Gastrocnemius medialis (tissue), 4 donors: Measurements from ENCODE around the gene SGPP2. TPM values are rescaled to one million over a fixed set of nuclear protein-coding genes. Genes with fewer than 3 reads are reported as not detected.

ENCODE experiments used
- ATAC-seq, 2 donors: fragments of 150-250 bp; one replicate each; pipeline ENCODE4 v1.9.1; 2016
- DNase-seq, 2 donors: peaks; one replicate each; pipeline ENCODE4 v3.0.0-alpha.2; 2019
- H3K27ac ChIP-seq, 4 donors: fragments of 200-600 bp; sonication (generic); 1 replicate in 1 of 4; 2 replicates in 3 of 4; pipeline ENCODE4 v1.5.1; 2016 to 2018; ENCODE audit warnings: mild to moderate bottlenecking in 2 of 4, moderate library complexity in 1 of 4
- H3K27me3 ChIP-seq, 3 donors: fragments of 200-600 bp; sonication (generic) in 2 of 3; 1 replicate in 1 of 3; 2 replicates in 2 of 3; pipeline versions ENCODE4 v1.5.1 to v1.6.0; 2016 to 2019; ENCODE audit warnings: mild to moderate bottlenecking in 1 of 3, moderate library complexity in 1 of 3
- H3K36me3 ChIP-seq, 2 donors: fragments of 200-600 bp; sonication (generic) in 1 of 2; one replicate each; pipeline ENCODE4 v1.5.1; 2017 to 2018
- H3K4me1 ChIP-seq, 2 donors: fragments of 200-600 bp; sonication (generic) in 1 of 2; one replicate each; pipeline ENCODE4 v1.5.1; 2016 to 2017; ENCODE audit warnings: mild to moderate bottlenecking in 2 of 2
- H3K4me3 ChIP-seq, 4 donors: fragments of 200-600 bp; sonication (generic) in 3 of 4; 1 replicate in 1 of 4; 2 replicates in 3 of 4; pipeline ENCODE4 v1.5.1; 2016 to 2019; ENCODE audit warnings: mild to moderate bottlenecking in 2 of 4
- H3K9me3 ChIP-seq, 3 donors: fragments of 200-600 bp; sonication (generic) in 2 of 3; 1 replicate in 1 of 3; 2 replicates in 2 of 3; pipeline ENCODE4 v1.5.1; 2016 to 2019
- CTCF ChIP-seq, 5 experiments: fragments of 450-650 bp in 3 of 5; fragments of 200-600 bp in 2 of 5; sonication (generic) in 2 of 5; IDR thresholded peaks in 4 of 5; conservative IDR thresholded peaks in 1 of 5; 1 replicate in 4 of 5; 2 replicates in 1 of 5; pipeline ENCODE4 v1.5.1; 2016 to 2019; ENCODE audit warnings: antibody characterized with exemption in 5 of 5, mild to moderate bottlenecking in 3 of 5, moderate library complexity in 3 of 5
- POLR2A ChIP-seq, 2 donors: fragments of 450-650 bp; IDR thresholded peaks; one replicate each; pipeline ENCODE4 v1.6.1; 2017; ENCODE audit warnings: antibody characterized with exemption in 2 of 2, mild to moderate bottlenecking in 2 of 2, moderate library complexity in 2 of 2
- in situ Hi-C, 4 donors: fragments of 200-750 bp; cut with MboI; loops; one replicate each; pipeline versions ENCODE4 v1.15.0 to v1.8.0; 2017; ENCODE audit warnings: low sequenced_read_pairs in 4 of 4
- intact Hi-C: fragments of 100-400 bp; cut with DNase I; formaldehyde crosslinking; loops from one replicate; pipeline ENCODE4 v1.15.1; 2023; ENCODE audit warnings: low total_unique reads
- total RNA-seq, 4 donors: library from RNA; depleted of rRNA; stranded (reverse); fragments of >200 nt; gene quantifications; one replicate each; pipeline versions ENCODE4 v1.1.0 to v1.2.3, GENCODE V29; 2016

Gene SGPP2
- total RNA-seq, 4 donors from 2014 or later = 0.17 to 0.59 (median 0.31) TPM; not detected in 1

DNA sequence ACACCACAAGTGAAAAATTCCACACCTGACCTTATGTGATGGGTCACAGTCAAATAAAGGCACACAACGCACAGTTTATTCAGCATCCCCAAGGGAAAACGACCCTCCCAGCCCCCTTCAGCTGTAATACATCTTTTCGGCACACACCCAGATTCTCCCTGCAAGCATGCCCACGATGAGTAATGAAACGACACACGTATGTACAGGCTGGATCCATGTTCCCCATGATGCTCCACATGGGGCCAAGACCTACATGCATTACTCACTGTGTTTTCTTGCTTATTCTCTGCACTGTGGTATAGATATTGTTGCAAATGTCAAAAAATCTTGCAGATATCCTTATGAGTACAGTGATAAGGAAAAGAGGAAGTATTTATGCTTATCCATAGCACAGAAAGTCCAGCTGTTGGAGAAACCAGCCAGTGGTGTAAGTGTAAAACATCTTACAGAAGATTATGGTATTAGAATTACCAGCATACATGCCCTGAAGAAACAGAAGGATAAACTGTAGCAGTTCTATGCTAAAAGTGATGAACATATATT is 32.5 kb upstream of the SGPP2 start:
- ATAC-seq = no peak
- Histone ChIP-seq H3K27ac (no peak overlapping the region), H3K36me3 (no peaks in the 10 kb centered on the region), H3K9me3 (no peaks in the 10 kb centered on the region), H3K4me3 (no peak overlapping the region), H3K4me1 (no peaks in the 10 kb centered on the region), H3K27me3 (no peaks in the 10 kb centered on the region)
- no peak for DNase-seq
- in situ Hi-C loops (no loop called here), intact Hi-C loops (no loop called here)
- no peak for TF ChIP-seq CTCF (IDR thresholded peaks at IDR 0.05 in 4 of 5, conservative IDR thresholded peaks at IDR 0.05 in 1 of 5)
- no peak for TF ChIP-seq POLR2A (IDR thresholded peaks at IDR 0.05)

DNA sequence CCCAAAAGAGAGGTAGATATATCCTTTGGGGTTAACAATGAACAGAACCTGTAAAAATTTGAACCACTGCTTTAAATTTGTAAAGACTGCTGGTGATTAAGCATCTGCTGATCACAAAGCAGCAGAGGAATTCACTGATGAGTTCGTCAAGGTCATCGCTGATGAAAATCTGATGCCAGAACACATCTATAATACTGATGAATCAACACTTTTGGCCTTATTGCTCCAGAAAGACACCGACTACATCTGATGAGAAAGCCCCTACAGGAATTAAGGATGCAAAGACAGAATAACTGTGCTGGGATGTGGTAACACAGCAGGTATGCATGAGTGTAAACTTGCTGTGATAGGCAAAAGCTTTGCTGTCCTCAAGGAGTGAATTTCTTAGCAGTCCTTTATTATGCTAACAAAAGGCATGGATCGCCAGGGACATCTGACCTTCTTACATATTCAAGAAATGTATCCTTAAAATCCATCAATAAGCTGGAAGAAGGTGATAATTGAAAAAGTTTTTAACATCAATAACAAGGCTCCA is 30.5 kb upstream of the SGPP2 start:
- intact Hi-C loops (no loop called here), in situ Hi-C loops (no loop called here)
- no peaks in the 10 kb centered on the region for H3K36me3 ChIP-seq
- H3K4me3 ChIP-seq = no peak overlapping the region
- no peak overlapping the region for H3K27ac ChIP-seq
- no peaks in the 10 kb centered on the region for H3K9me3 ChIP-seq
- H3K4me1 ChIP-seq = peaks cover 0 to under 1% of the 10 kb centered on the region in 2 donors
- no peak for DNase-seq
- H3K27me3 ChIP-seq = no peaks in the 10 kb centered on the region
- no peak for ATAC-seq
- TF ChIP-seq POLR2A (IDR thresholded peaks at IDR 0.05) (no peak), CTCF (IDR thresholded peaks at IDR 0.05 in 4 of 5, conservative IDR thresholded peaks at IDR 0.05 in 1 of 5) (no peak)

- intact Hi-C loops (no loop called here), in situ Hi-C loops (no loop called here)
- H3K27me3 ChIP-seq = no peaks in the 10 kb centered on the region
- DNase-seq (no peak), ATAC-seq (no peak)
- TF ChIP-seq POLR2A (IDR thresholded peaks at IDR 0.05) = no peak
- no peak for TF ChIP-seq CTCF (IDR thresholded peaks at IDR 0.05 in 4 of 5, conservative IDR thresholded peaks at IDR 0.05 in 1 of 5)
- no peak overlapping the region for H3K4me3 ChIP-seq
- H3K27ac ChIP-seq = peak overlapping the region in 1 of 4 donors; percentile 8
- peaks cover 0 to 12% of the 10 kb centered on the region in 2 donors for H3K4me1 ChIP-seq
- no peaks in the 10 kb centered on the region for H3K36me3 ChIP-seq
- H3K9me3 ChIP-seq = no peaks in the 10 kb centered on the region
These were observed 25.9 kb upstream of the SGPP2 start for GRCh38 chr2:222398446-222398885.

GRCh38 chr2:222399038-222399783 is 25.1 kb upstream of the SGPP2 start:
- TF ChIP-seq CTCF (IDR thresholded peaks at IDR 0.05 in 4 of 5, conservative IDR thresholded peaks at IDR 0.05 in 1 of 5) (no peak), POLR2A (IDR thresholded peaks at IDR 0.05) (no peak)
- Histone ChIP-seq H3K27ac (peak overlapping the region in 3 of 4 donors; percentile 5 to 62 (median 8)), H3K4me3 (no peak overlapping the region), H3K36me3 (no peaks in the 10 kb centered on the region), H3K9me3 (no peaks in the 10 kb centered on the region), H3K4me1 (peaks cover 0 to 12% of the 10 kb centered on the region in 2 donors), H3K27me3 (no peaks in the 10 kb centered on the region)
- intact Hi-C loops (no loop called here), in situ Hi-C loops (no loop called here)
- peak in 1 of 2 donors; percentile 10 for DNase-seq
- ATAC-seq = peak; percentile 75 to 88
